A549 (cell line): ENCODE data around the gene KCNJ10. TPM values are rescaled to one million over a fixed set of nuclear protein-coding genes. Genes with fewer than 3 reads are reported as not detected.

Source experiments
- ATAC-seq, 2 experiments: fragments of 200-7000 bp in 1 of 2; fragments of >200 bp in 1 of 2; cut with Nextera tagmentation in 1 of 2; cut with Tn5 transposase in 1 of 2; 3 replicates each; pipeline versions ENCODE4 v1.8.0 to v1.9.1; 2018 to 2020; ENCODE audit warnings: mild to moderate bottlenecking in 1 of 2, moderate library complexity in 1 of 2
- CTCF ChIA-PET: fragments of 300-600 bp; sonication (Branson Sonifier 250); formaldehyde crosslinking; extraction: SDS; loops from one replicate; lab custom pipeline; 2021; ENCODE audit warnings: antibody characterized with exemption, inconsistent platforms; lab: Yijun Ruan, JAX
- POLR2A ChIA-PET: fragments of 350-600 bp; formaldehyde crosslinking; extraction: SDS; loops from one replicate; lab custom pipeline; 2021; ENCODE audit warnings: antibody characterized with exemption, inconsistent platforms; lab: Yijun Ruan, JAX
- DNase-seq, 2 experiments: peaks; one replicate each; pipeline versions ENCODE4 v3.0.0 to v3.0.0-alpha.2; 2011 to 2016; ENCODE audit warnings: low read depth in 1 of 2, low spot score in 1 of 2
- FAIRE-seq: peaks from 2 replicates; lab custom pipeline; 2011; peaks lifted over from hg19 to GRCh38; lab: Jason Lieb, UNC
- H3K27ac ChIP-seq, 2 experiments: fragments of >200 bp; sonication (Bioruptor Twin); formaldehyde crosslinking; 3 replicates each; pipeline ENCODE4 v1.5.1; 2016 to 2017
- H3K4me1 ChIP-seq: fragments of >200 bp; sonication (Bioruptor Twin); formaldehyde crosslinking; 3 replicates; pipeline ENCODE4 v1.6.1; 2016
- H3K4me2 ChIP-seq: fragments of >200 bp; sonication (Bioruptor Twin); formaldehyde crosslinking; 3 replicates; pipeline ENCODE4 v1.6.1; 2016
- H3K4me3 ChIP-seq: fragments of >200 bp; sonication (Bioruptor Twin); formaldehyde crosslinking; 3 replicates; pipeline ENCODE4 v1.5.1; 2016
- H3K9me3 ChIP-seq: fragments of >200 bp; sonication (Bioruptor Twin); formaldehyde crosslinking; 3 replicates; pipeline ENCODE4 v1.6.1; 2016
- CBX8 ChIP-seq: fragments of 200-600 bp; sonication (generic); IDR thresholded peaks from 2 replicates; pipeline ENCODE4 v1.6.1; 2016
- CTCF ChIP-seq: fragments of >200 bp; sonication (Bioruptor Twin); formaldehyde crosslinking; IDR thresholded peaks from 3 replicates; pipeline ENCODE4 v1.5.1; 2016
- E2F6 ChIP-seq: IDR thresholded peaks from 2 replicates; pipeline ENCODE4 v1.6.1; 2012; ENCODE audit warnings: low read depth, borderline replicate concordance
- EP300 ChIP-seq, 2 experiments: fragments of >200 bp; sonication (Bioruptor Twin); formaldehyde crosslinking; IDR thresholded peaks; 2 replicates in 1 of 2; 3 replicates in 1 of 2; pipeline ENCODE4 v1.6.1; 2016 to 2017
- ESRRA ChIP-seq: fragments of 150-350 bp; IDR thresholded peaks from 2 replicates; pipeline ENCODE4 v1.6.1; 2014; ENCODE audit warnings: mild to moderate bottlenecking, low read length, borderline replicate concordance
- FOSL2 ChIP-seq, 2 experiments: fragments of 450-650 bp in 1 of 2; fragments of >200 bp in 1 of 2; sonication (Bioruptor Twin) in 1 of 2; formaldehyde crosslinking; IDR thresholded peaks; 2 replicates each; pipeline versions ENCODE4 v1.5.0 to v1.6.1; 2016 to 2020; ENCODE audit warnings: mild to moderate bottlenecking in 1 of 2, moderate library complexity in 1 of 2
- GATA3 ChIP-seq: IDR thresholded peaks from 2 replicates; pipeline ENCODE4 v1.6.1; 2012; ENCODE audit warnings: borderline replicate concordance
- HEYL ChIP-seq: fragments of 250-450 bp; sonication (Bioruptor Pico); IDR thresholded peaks from 2 replicates; pipeline ENCODE4 v1.8.0; 2021; ENCODE audit warnings: mild to moderate bottlenecking, moderate library complexity
- HOXB13 ChIP-seq: fragments of 250-450 bp; sonication (Bioruptor Pico); IDR thresholded peaks from 2 replicates; pipeline ENCODE4 v1.5.0; 2020; ENCODE audit warnings: low read depth, mild to moderate bottlenecking, moderate library complexity
- HOXB5 ChIP-seq: fragments of 250-450 bp; sonication (Bioruptor Pico); IDR thresholded peaks from 2 replicates; pipeline ENCODE4 v1.5.0; 2020; ENCODE audit warnings: mild to moderate bottlenecking, moderate library complexity
- JUN ChIP-seq, 2 experiments: fragments of >200 bp; sonication (Bioruptor Twin); formaldehyde crosslinking; IDR thresholded peaks; 2 replicates in 1 of 2; 3 replicates in 1 of 2; pipeline ENCODE4 v1.6.1; 2016 to 2017
- JUNB ChIP-seq: fragments of >200 bp; sonication (Bioruptor Twin); formaldehyde crosslinking; IDR thresholded peaks from 2 replicates; pipeline ENCODE4 v1.6.1; 2016
- MAFK ChIP-seq: fragments of 450-650 bp; IDR thresholded peaks from 2 replicates; pipeline ENCODE4 v1.6.1; 2014; ENCODE audit not compliant: partially characterized antibody
- MAZ ChIP-seq: fragments of 150-350 bp; IDR thresholded peaks from 2 replicates; pipeline ENCODE4 v1.6.1; 2014; ENCODE audit warnings: antibody characterized with exemption, low read depth, low read length, borderline replicate concordance
- MYC ChIP-seq: IDR thresholded peaks from 2 replicates; pipeline ENCODE4 v1.6.1; 2012; ENCODE audit warnings: mild to moderate bottlenecking, inconsistent platforms, low read length, improper control_type of control experiment, borderline replicate concordance
- NFE2L2 ChIP-seq: fragments of 150-350 bp; conservative IDR thresholded peaks from 2 replicates; pipeline ENCODE4 v1.6.1; 2014; ENCODE audit warnings: low read length
- RFX5 ChIP-seq: fragments of 450-650 bp; IDR thresholded peaks from 2 replicates; pipeline ENCODE4 v1.7.1; 2014; ENCODE audit warnings: antibody characterized with exemption, mild to moderate bottlenecking, moderate library complexity
- TFCP2L1 ChIP-seq: fragments of 250-450 bp; sonication (Bioruptor Pico); IDR thresholded peaks from 2 replicates; pipeline ENCODE4 v1.5.0; 2021; ENCODE audit warnings: mild to moderate bottlenecking
- TP53 ChIP-seq: fragments of 250-450 bp; sonication (Bioruptor Pico); IDR thresholded peaks from 2 replicates; pipeline ENCODE4 v1.5.0; 2021; ENCODE audit warnings: mild to moderate bottlenecking, moderate library complexity
- ZNF302 ChIP-seq: fragments of 250-450 bp; sonication (Bioruptor Pico); IDR thresholded peaks from 2 replicates; pipeline ENCODE4 v1.9.0; 2021; ENCODE audit warnings: inconsistent platforms, mild to moderate bottlenecking, moderate library complexity
- ZSCAN20 ChIP-seq: fragments of 250-450 bp; sonication (Bioruptor Pico); IDR thresholded peaks from 2 replicates; pipeline ENCODE4 v1.8.0; 2022; ENCODE audit warnings: mild to moderate bottlenecking, moderate library complexity
- WGBS: methylation state at CpG from one replicate; pipeline ENCODE4 v1.1.6; 2017; ENCODE audit errors: missing lambda C conversion rate; 5-methylcytosine and 5-hydroxymethylcytosine counted together
- polyA plus RNA-seq, 4 experiments: library from polyadenylated mRNA; depleted of rRNA in 3 of 4; stranded (reverse); fragments of >200 nt; fragmentation: RNase III in 1 of 4; extraction: RNeasy Plus Mini Kit Qiagen cat#74134 plus additional on column Dnase treatment in 1 of 4; gene quantifications; 2 replicates in 3 of 4; 3 replicates in 1 of 4; pipeline ENCODE4 v1.2.3, GENCODE V29; 2011 to 2017
- TF ChIP-seq, protein P1 (sequence below): fragments of 200-600 bp; sonication (generic); IDR thresholded peaks from 2 replicates; pipeline ENCODE4 v1.6.1; 2016; ENCODE audit warnings: antibody characterized with exemption, mild to moderate bottlenecking, moderate library complexity

The KCNJ10 gene
- polyA plus RNA-seq, 2 of the 4 experiments (the other 2 are of a cell fraction): 0.05 TPM; not detected in 1

- TF ChIP-seq FOSL2 (IDR thresholded peaks at IDR 0.05): no peak
- TF ChIP-seq FOSL2 (CRISPR knock-in tag; IDR thresholded peaks at IDR 0.05): no peak
- TF ChIP-seq CBX8: no peak
- no peak for TF ChIP-seq EP300 (IDR thresholded peaks at IDR 0.05)
- TF ChIP-seq HEYL (CRISPR knock-in tag): no peak
- TF ChIP-seq TP53 (CRISPR knock-in tag): no peak
- TF ChIP-seq HOXB13 (CRISPR knock-in tag): no peak
- no peak for TF ChIP-seq GATA3
- no peak for TF ChIP-seq MAFK
- no peak for TF ChIP-seq HOXB5 (CRISPR knock-in tag)
- TF ChIP-seq MYC: no peak
- TF ChIP-seq ZSCAN20 (CRISPR knock-in tag): no peak
- TF ChIP-seq ZNF302 (CRISPR knock-in tag): no peak
- TF ChIP-seq JUNB: no peak
- TF ChIP-seq, protein P1, sequence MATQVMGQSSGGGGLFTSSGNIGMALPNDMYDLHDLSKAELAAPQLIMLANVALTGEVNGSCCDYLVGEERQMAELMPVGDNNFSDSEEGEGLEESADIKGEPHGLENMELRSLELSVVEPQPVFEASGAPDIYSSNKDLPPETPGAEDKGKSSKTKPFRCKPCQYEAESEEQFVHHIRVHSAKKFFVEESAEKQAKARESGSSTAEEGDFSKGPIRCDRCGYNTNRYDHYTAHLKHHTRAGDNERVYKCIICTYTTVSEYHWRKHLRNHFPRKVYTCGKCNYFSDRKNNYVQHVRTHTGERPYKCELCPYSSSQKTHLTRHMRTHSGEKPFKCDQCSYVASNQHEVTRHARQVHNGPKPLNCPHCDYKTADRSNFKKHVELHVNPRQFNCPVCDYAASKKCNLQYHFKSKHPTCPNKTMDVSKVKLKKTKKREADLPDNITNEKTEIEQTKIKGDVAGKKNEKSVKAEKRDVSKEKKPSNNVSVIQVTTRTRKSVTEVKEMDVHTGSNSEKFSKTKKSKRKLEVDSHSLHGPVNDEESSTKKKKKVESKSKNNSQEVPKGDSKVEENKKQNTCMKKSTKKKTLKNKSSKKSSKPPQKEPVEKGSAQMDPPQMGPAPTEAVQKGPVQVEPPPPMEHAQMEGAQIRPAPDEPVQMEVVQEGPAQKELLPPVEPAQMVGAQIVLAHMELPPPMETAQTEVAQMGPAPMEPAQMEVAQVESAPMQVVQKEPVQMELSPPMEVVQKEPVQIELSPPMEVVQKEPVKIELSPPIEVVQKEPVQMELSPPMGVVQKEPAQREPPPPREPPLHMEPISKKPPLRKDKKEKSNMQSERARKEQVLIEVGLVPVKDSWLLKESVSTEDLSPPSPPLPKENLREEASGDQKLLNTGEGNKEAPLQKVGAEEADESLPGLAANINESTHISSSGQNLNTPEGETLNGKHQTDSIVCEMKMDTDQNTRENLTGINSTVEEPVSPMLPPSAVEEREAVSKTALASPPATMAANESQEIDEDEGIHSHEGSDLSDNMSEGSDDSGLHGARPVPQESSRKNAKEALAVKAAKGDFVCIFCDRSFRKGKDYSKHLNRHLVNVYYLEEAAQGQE: no peak
- no peak for TF ChIP-seq JUN (IDR thresholded peaks at IDR 0.05)
- TF ChIP-seq E2F6: no peak
- TF ChIP-seq ESRRA: no peak
- Histone ChIP-seq H3K4me3 (no peak overlapping the region), H3K4me2 (no peak overlapping the region), H3K27ac (no peak overlapping the region), H3K4me1 (peaks cover 17% of the 10 kb centered on the region; the same call in 2 of the 3 replicates), H3K9me3 (no peaks in the 10 kb centered on the region)
- POLR2A ChIA-PET: no interaction called here
- no peak for DNase-seq
- 42% methylated on average over 6 of the region's 6 CpGs for WGBS
- peak in 1 of 2 experiments; percentile 40; a peak in 3 of 6 replicates for ATAC-seq
- no peak for FAIRE-seq
- CTCF ChIA-PET: interaction anchor here (1.1 to 13.5 kb wide), 4 partner anchors 18 to 181 kb away, joined by 3 to 166 read pairs (median 3); no protein-coding TSS in a partner anchor
These were observed 47.3 kb downstream of the KCNJ10 start for GRCh38 chr1:160022330-160023310.

DNA sequence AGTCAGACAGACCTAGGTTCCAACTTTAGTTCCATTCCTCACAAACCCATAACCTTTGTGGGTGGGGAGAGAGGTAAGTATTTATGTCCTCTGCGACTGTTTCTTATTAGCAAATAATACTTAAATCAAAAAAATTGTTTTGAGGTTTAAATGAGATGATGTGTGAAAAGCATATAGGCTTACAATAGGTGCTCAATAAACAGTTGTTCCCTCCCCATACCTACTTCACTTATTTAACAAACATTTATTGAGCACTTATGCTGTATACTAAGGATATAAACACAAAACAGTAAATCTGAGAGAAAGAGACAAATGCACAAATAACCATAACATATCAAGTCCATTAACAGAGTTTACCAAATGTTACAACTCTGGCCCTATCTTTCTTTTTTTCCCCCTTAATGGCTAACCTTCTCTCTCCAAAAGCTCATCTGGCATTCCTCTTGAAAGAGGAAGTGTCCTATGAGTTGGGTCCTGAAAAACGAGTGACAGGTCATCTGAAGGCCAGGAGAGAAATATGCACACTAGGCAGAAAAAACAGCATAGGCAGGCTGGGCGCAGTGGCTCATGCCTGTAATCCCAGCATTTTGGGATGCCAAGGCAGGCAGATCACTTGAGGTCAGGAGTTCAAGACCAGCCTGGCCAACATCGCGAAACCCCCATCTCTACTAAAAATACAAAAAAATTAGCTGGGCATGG is 48.4 kb downstream of the KCNJ10 start:
- H3K9me3 ChIP-seq: no peaks in the 10 kb centered on the region
- CTCF ChIA-PET: interaction anchor here (1.2 to 13.5 kb wide), 3 partner anchors 16 to 129 kb away, joined by 3 to 166 read pairs (median 3); no protein-coding TSS in a partner anchor
- H3K4me1 ChIP-seq: peaks cover 17% of the 10 kb centered on the region; the same call in 2 of the 3 replicates
- no peak for FAIRE-seq
- no peak overlapping the region for H3K4me3 ChIP-seq
- no peak for DNase-seq
- no peak for ATAC-seq
- TF ChIP-seq RFX5: no peak
- TF ChIP-seq MAFK: peak; percentile 84
- TF ChIP-seq TP53 (CRISPR knock-in tag): no peak
- TF ChIP-seq HEYL (CRISPR knock-in tag): no peak
- no peak for TF ChIP-seq TFCP2L1 (CRISPR knock-in tag)
- TF ChIP-seq CTCF: no peak
- TF ChIP-seq MAZ: no peak
- no peak for TF ChIP-seq JUN (IDR thresholded peaks at IDR 0.05)
- TF ChIP-seq NFE2L2: no peak
- no peak overlapping the region for H3K4me2 ChIP-seq
- no peak overlapping the region for H3K27ac ChIP-seq
- WGBS: 69% methylated on average over 5 of the region's 5 CpGs
- POLR2A ChIA-PET: no interaction called here
